Kidney (tissue), 14 donors: ENCODE data around the gene NRCAM. TPM values are rescaled to one million over a fixed set of nuclear protein-coding genes. Genes with fewer than 3 reads are reported as not detected.
A peak's percentile ranks its signal among the peaks of the same experiment; 100 is the strongest.

Experiments used
- DNase-seq, 5 donors: peaks; one replicate each; pipeline ENCODE4 v3.0.0-alpha.2; 2013 to 2020
- FAIRE-seq: peaks from 2 replicates; lab custom pipeline; 2012; peaks lifted over from hg19 to GRCh38; lab: Jason Lieb, UNC
- H3K27ac ChIP-seq, 2 donors: one replicate each; pipeline ENCODE4 v1.7.0; 2013; ENCODE audit warnings: low read depth in 2 of 2, low read length in 2 of 2, inconsistent platforms in 1 of 2
- H3K27me3 ChIP-seq: one replicate; pipeline ENCODE4 v1.7.1; 2013; ENCODE audit warnings: low read length, inconsistent platforms; ENCODE audit not compliant: control insufficient read depth, insufficient read depth
- H3K36me3 ChIP-seq, 3 donors: one replicate each; pipeline versions ENCODE4 v1.7.0 to v1.7.1; 2013; ENCODE audit warnings: low read length in 3 of 3, control low read depth in 1 of 3, inconsistent platforms in 1 of 3; ENCODE audit not compliant: insufficient read depth in 3 of 3, control insufficient read depth in 2 of 3
- H3K4me1 ChIP-seq, 3 donors: one replicate each; pipeline versions ENCODE4 v1.7.0 to v1.7.1; 2013; ENCODE audit warnings: low read length in 3 of 3, inconsistent platforms in 1 of 3, low read depth in 1 of 3; ENCODE audit not compliant: control insufficient read depth in 2 of 3, insufficient read depth in 2 of 3
- H3K4me3 ChIP-seq, 3 donors: one replicate each; pipeline versions ENCODE4 v1.7.0 to v1.8.1; 2013; ENCODE audit warnings: low read length in 3 of 3, control low read depth in 1 of 3, inconsistent platforms in 1 of 3
- H3K9ac ChIP-seq, 3 donors: one replicate each; pipeline versions ENCODE4 v1.7.0 to v1.7.1; 2013; ENCODE audit warnings: low read length in 3 of 3, control low read depth in 1 of 3, inconsistent platforms in 1 of 3
- H3K9me3 ChIP-seq, 3 donors: one replicate each; pipeline versions ENCODE4 v1.7.0 to v1.7.1; 2013; ENCODE audit warnings: low read length in 3 of 3, control low read depth in 1 of 3, inconsistent platforms in 1 of 3; ENCODE audit not compliant: control insufficient read depth in 2 of 3, insufficient read depth in 1 of 3
- intact Hi-C: fragments of 100-400 bp; cut with DNase I; formaldehyde crosslinking; loops from one replicate; pipeline ENCODE4 v1.11.1; 2022
- polyA plus RNA-seq: library from polyadenylated mRNA; stranded (reverse); fragments of 350-450 nt; fragmentation: Illumina TruSeq; extraction: RNeasy Lipid Tissue Mini Kit (QIAGEN cat#74804); gene quantifications from one replicate; pipeline ENCODE4 v1.2.3, GENCODE V29; 2014; ENCODE audit warnings: low read depth, low replicate concordance; ENCODE audit not compliant: insufficient read depth
- total RNA-seq: library from RNA; stranded (reverse); fragmentation: NEBNext Ultra II Directional; extraction: Animal tissue kit (Norgen Biotek cat#: 25700); gene quantifications from one replicate; pipeline ENCODE4 v1.2.1, GENCODE V29; 2021
- TF ChIP-seq, protein P1 (sequence below): IDR thresholded peaks from 3 replicates; pipeline ENCODE4 v1.5.1; 2012; ENCODE audit warnings: mild to moderate bottlenecking, moderate library complexity, borderline replicate concordance; ENCODE audit not compliant: insufficient read depth; ENCODE audit errors: extremely low read depth
- donor health status: control.
- donor health status: control.
- donor health status: control.
- donor health status: control.
- donor health status: control.
- donor health status: DM: yes; HTN: yes; CAD: no.
- donor health status: Normal renal cell carcinoma (clear cell type).

NRCAM gene
- total and polyA plus RNA-seq, 2 donors from 2014 or later = 16.8 to 20.6 TPM

DNA sequence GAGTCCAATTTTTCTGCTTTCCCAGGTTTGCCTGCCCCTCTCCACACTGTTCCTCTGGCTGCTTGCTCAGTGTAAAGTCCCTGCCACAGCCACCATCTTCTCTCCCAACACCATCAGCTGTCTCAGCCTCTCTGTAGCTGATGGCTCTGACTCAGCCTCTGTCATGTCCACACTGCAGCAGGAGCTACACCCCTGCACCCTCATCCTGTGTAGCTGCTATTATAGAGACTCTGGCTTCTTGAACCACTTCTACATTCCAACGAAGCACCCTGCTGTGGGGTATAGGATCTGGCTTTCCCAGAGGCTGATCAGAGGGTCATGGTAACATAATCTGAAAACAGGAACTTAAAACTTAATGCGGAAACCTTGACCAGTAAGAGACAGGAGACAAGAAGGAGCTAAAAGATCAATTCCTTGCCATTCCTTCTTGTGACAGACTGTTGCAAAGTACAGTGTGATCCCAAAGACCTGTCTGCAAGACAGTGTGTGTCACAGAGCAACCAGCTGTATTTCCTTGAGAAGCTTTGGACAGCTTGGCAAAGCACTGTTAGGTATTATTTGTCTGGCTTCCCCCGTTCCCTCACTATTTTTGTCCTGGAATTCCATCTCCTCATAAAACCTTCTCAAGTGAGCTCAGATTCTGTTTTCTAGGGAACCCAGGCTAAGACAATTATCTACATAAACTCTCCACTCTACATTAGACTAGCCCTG is 42.3 kb downstream of the NRCAM start:
- no peak overlapping the region for H3K9ac ChIP-seq
- intact Hi-C loops = no loop called here
- no peaks in the 10 kb centered on the region for H3K9me3 ChIP-seq
- TF ChIP-seq, protein P1, sequence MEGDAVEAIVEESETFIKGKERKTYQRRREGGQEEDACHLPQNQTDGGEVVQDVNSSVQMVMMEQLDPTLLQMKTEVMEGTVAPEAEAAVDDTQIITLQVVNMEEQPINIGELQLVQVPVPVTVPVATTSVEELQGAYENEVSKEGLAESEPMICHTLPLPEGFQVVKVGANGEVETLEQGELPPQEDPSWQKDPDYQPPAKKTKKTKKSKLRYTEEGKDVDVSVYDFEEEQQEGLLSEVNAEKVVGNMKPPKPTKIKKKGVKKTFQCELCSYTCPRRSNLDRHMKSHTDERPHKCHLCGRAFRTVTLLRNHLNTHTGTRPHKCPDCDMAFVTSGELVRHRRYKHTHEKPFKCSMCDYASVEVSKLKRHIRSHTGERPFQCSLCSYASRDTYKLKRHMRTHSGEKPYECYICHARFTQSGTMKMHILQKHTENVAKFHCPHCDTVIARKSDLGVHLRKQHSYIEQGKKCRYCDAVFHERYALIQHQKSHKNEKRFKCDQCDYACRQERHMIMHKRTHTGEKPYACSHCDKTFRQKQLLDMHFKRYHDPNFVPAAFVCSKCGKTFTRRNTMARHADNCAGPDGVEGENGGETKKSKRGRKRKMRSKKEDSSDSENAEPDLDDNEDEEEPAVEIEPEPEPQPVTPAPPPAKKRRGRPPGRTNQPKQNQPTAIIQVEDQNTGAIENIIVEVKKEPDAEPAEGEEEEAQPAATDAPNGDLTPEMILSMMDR = no peak
- H3K36me3 ChIP-seq = no peaks in the 10 kb centered on the region
- H3K27ac ChIP-seq = no peak overlapping the region
- peak in 2 of 5 donors; percentile 20 to 23 for DNase-seq
- no peak overlapping the region for H3K4me3 ChIP-seq
- no peaks in the 10 kb centered on the region for H3K4me1 ChIP-seq
- no peaks in the 10 kb centered on the region for H3K27me3 ChIP-seq
- FAIRE-seq = no peak

DNA sequence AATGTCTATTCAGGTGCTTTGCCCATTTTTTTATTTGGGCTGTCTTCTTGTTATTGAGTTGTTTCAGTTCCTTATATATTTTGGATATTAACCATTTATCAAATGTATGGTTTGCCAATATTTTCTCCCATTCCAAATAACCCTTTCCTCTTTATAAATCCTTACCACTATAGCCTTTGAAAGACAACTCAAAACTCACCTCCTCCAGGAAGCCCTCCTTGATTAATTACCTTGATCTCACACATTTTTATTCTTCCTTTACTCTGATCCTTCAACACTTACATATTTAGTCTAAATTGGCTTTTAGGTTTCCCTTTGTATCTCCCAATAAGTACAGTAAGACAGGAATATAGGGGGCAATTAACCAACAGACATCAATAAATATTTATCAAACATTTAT is 42.9 kb downstream of the NRCAM start:
- Histone ChIP-seq H3K4me3 (no peak overlapping the region), H3K9me3 (no peaks in the 10 kb centered on the region), H3K27me3 (no peaks in the 10 kb centered on the region), H3K9ac (no peak overlapping the region), H3K27ac (no peak overlapping the region), H3K4me1 (no peaks in the 10 kb centered on the region), H3K36me3 (no peaks in the 10 kb centered on the region)
- FAIRE-seq (no peak), DNase-seq (no peak)
- TF ChIP-seq, protein P1 = no peak
- intact Hi-C loops = no loop called here

DNA sequence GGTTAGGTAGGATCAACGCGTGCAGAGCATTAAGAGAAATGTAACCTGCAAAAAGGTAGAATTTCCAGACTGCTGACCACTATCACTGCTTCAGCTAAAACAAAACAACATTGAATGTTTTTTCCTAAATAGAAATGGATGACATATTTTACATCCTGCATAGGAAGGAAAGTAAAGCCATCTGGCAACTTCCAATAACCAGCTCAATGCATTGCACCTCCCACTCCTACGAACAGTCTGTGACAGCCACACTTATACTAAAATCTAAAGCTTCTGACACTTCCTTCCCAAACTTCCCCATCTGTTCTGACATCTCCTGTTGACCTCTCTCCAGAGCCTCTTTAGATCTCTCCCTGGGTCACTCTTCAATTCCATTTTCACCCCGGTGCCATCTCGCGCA is 47.1 kb downstream of the NRCAM start:
- FAIRE-seq (no peak), DNase-seq (no peak)
- Histone ChIP-seq H3K9ac (no peak overlapping the region), H3K9me3 (no peaks in the 10 kb centered on the region), H3K36me3 (no peaks in the 10 kb centered on the region), H3K27ac (no peak overlapping the region), H3K4me1 (peaks cover 0 to 3% (median 0%) of the 10 kb centered on the region in 3 donors), H3K4me3 (no peak overlapping the region), H3K27me3 (no peaks in the 10 kb centered on the region)
- TF ChIP-seq, protein P1 = no peak
- intact Hi-C loops = no loop called here
